HG02852 (cell line): ENCODE data around the gene ATXN1.
"Not testable (repeated sequence)": the region's sequence is repeated elsewhere in the genome, so short reads cannot be mapped to it uniquely, and the experiment has no call there.

Experiments used
- ATAC-seq: cut with Tn5 transposase; IDR thresholded peaks from one replicate; pipeline ENCODE4 v1.9.1; 2021; ENCODE audit warnings: mild to moderate bottlenecking, moderate library complexity; ENCODE audit not compliant: unreplicated experiment

The ATXN1 gene

DNA sequence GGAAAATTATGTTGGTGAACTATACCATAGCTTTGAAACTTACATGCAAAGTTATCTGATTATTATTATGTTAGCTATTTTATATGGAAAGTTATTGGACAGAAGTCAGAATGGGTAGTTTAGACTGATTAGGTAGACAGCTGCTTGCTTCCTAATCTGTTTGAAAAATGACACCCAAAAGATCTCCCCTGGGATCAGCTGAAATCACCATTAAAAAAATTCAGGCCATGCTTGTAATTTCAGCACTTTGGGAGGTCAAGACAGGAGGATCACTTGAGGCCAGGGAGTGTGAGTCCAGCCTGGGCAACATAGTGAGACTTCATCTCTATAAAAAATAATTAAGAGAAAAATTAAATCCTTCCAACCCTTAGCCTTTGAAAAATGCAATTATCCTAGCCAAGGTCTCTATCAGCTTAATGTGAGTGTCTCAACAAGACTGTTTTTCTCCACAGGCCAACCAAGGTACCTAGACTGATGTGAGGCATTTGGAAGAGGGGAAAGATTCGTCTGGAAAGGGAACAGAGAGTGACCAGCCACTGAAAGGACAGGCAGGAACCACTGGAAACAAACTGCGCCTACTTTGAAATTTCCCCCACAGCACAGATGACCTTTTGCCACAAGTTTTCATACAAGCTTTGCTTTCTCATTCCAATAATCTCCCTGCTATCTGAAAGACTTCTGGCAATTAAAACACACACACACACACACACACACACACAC, 290.6 kb downstream of the ATXN1 start:
- no peak for ATAC-seq

DNA sequence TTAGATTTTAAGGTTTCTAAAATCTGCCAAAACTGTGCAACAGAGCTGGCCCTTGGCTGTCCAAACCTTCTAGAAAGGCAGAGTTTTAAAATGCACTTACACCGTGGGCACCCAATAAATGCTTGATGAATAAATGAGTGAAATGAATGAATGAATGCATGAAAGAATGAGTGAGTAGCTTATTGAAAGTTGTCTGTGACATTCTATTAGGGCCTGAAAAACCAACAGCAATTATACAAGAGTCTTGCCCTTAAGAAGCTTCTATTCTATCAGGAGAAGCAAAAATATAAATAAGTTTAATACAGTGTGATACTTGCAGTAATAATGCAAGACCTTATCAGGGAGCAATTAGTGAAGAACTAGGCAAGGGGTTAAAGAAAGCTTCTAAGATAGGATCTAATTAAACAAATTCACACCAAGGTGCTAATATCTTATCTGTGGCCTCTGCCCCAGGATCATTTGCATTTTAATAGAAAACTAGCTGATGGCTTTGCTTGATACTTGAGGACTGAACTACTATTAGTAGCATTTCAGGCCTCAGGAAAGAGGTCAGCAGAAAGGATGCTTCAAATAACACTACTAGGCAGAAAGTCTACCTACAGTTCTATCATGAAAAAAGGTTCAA, 292.2 kb downstream of the ATXN1 start:
- no peak for ATAC-seq

DNA sequence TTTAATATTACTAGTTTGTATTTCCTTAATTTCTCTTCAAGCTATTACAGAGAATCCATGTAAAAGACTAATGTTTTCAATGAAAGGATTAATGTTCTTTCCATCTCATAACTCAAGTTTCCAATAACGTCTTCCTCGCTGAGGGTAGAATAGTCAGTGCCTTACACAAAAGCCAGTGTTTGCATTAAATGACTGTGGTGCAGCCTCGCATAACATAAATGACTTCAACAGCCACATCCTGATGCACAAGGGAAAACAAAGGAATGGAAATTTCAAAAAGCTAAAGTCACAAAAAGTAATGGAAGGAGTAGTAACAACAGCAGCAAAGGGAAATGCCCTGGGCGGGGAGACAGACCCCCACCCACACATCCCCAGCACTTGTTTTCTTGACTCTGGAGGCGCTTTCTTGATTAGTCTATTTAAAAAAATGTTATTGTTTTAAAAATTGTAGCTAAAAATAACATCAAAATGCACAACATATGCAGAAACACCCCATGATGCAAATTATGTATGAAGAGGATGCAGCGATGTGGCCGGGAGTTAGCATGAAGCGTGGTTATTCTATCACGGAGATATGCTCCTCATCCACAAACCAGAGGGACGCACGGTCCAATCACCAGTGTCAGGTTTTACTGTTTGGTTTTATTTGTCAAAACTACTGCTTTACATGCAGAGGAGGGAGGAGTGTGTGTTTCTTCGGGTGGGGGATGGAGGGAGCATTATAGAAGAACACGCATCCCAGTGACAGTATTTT, 294.3 kb downstream of the ATXN1 start:
- ATAC-seq, result no peak

DNA sequence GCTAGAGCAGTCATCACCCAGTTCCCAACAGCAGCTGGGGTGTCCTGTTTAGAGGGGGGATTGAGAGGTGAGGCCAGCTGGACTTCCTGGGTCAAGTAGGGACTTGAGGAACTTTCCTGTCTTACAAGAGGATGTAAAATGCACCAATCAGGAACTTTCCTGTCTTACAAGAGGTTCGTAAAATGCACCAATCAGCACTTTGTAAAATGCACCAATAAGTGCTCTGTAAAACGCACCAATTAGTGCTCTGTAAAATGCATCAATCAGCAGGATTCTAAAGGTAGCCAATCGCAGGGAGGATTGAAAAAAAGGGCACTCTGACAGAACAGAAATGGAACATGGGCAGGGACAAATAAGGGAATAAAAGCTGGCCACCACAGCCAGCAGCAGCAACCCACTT, 297.2 kb downstream of the ATXN1 start:
- ATAC-seq, result no peak

DNA sequence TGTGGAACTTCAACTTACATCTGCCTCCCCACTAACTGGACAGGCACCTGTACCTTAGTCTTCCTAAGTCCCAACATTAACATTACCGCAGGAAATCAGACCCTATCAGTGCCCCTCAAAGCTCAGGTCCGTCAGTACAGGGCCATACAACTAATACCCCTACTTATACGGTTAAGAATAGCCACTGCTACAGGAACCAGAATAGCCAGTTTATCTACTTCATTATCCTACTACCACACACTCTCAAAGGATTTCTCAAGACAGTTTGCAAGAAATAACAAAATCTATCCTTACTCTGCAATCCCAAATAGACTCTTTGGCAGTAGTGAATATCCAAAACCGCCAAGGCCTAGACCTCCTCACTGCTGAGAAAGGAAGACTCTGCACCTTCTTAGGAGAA, 298.0 kb downstream of the ATXN1 start:
- not testable (repeated sequence) for ATAC-seq

DNA sequence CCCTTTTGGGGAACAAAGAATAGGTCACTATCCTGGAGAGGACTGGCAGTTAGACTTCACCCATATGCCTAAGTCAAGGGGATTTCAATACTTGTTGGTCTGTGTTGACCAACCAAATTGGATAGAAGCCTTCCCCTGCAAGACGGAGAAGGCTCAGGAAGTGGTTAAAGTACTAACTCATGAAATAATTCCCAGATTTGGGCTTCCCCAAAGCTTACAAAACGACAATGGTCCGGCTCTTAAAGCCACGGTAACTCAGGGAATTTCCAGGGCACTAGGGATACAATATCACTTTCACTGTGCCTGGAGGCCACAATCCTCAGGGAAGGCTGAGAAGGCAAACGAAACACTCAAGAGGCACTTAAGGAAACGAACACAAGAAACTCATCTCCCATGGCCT, 299.8 kb downstream of the ATXN1 start:
- ATAC-seq, result no peak

DNA sequence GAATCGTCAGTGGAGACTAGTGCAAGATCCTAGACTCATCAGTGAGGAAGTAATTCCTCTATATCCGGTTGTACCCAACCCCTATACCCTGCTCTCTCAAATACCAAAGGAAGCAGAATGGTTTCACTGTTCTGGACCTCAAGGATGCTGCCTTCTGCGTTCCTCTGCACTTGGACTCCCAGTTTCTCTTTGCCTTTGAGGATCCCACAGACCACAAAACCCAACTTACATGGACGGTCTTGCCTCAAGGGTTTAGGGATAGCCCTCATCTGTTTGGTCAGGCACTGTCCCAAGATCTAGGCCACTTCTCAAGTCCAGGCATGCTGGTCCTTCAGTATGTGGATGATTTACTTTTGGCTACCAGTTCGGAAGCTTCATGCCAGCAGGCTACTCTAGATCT, 301.8 kb downstream of the ATXN1 start:
- not testable (repeated sequence) for ATAC-seq

DNA sequence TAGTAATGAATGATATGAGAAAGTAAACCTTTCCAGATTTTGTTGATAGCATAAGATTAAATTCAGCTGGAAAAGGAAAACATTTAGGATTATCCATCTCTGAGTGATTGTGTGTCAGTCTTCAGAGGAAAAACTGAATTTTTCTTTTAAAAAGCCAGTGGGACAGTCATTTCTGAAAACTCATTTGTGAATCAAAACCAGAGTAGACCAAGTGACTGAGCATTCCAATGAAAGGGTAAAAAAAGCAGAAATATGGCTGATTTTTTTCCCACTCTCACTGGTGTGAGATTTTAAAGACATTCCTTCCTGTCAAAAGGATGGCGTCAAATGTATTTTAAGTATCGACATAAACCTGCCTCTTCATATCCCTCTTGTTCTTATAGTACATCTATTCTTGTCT, 308.9 kb downstream of the ATXN1 start:
- no peak for ATAC-seq

DNA sequence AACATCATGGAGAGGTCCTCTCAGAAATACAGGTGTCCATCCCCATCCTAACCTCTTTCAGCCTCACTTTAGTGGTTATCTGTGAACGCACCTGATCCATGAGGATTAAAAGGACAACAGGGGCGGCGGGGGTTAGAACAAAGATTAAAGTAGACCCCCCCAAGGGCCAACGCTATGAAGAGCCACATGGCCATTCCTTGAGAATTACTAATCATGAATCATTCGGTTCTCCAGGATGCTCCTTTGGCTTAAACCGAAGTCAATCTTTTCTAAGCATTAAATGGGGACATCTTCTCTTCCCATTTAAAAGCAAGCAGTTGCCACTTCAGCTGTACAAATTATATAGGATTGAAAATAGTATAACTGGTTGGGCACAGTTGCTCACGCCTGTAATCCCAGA, 310.4 kb downstream of the ATXN1 start:
- ATAC-seq, result no peak

DNA sequence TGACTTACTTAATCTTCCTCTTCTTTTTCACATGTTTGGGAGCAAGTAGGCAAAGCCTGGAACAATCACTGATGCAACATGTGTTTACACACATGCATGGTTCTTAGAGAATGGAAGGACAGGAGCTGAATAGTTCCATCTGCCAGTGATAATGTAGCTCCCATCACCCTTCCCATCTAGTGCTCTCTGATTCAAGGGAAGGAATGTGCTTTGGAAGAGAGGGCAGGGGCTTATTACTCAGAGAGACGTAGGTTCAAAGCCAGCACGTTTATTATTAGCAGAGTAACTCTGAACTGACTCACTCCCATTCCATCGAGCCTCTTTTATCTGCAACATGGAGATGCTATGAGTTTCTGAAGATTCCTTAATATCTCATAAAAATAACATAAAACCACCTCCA, 311.0 kb downstream of the ATXN1 start:
- ATAC-seq, result no peak

DNA sequence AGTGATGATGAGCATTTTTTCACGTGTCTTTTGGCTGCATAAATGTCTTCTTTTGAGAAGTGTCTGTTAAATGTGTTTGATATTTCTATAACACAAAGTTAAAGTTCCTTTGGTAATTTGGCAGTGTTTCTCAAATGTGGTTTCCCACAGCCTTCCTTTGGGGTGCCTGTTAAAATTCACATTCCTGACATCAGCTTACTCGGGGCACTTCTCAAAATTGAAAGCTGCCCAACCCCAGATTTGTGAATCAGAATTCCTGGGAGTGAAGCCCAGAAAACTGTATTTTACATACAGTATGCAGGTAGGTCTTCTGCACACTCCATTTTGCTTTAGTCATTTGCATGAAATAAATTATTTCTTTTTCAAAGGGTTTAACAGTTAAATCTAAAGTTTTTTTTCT, 315.0 kb downstream of the ATXN1 start:
- ATAC-seq, result no peak

DNA sequence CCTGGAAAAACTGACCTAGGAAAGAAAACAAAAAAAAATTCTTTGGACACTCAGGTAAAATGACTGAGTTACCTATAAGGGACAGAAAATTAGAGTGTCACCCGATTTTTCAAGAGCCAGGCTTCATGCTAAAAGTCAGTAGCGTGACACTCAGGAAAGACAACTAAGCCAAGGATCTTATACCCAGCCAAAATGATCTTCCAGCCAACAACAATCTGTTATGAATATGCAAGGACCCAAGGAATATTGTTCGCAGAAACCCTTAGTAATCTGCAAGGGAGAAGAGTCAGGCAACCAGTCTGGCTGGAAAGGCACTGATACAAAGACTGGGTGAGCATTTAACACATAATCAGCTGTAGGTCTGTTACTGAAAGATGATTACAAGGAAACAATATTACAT, 319.2 kb downstream of the ATXN1 start:
- no peak for ATAC-seq

DNA sequence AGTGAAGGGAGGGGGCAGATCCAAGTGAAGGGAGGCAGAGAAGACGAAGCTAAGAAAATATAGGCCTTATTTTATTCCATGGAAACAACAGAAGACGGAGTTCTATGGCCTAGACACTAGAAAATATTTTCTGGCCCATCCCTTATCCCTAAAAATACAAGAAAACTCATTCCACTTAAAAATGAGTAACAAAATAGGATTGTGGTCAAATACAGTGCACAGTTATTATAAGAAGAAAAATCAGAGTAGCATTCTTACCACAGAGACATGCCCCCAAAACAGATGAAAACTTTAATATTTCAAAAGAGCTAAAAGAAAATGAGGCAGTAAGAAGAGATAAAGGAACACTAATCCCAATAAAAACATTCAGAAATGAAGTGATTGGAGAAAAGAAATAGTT, 320.0 kb downstream of the ATXN1 start:
- ATAC-seq, result no peak

DNA sequence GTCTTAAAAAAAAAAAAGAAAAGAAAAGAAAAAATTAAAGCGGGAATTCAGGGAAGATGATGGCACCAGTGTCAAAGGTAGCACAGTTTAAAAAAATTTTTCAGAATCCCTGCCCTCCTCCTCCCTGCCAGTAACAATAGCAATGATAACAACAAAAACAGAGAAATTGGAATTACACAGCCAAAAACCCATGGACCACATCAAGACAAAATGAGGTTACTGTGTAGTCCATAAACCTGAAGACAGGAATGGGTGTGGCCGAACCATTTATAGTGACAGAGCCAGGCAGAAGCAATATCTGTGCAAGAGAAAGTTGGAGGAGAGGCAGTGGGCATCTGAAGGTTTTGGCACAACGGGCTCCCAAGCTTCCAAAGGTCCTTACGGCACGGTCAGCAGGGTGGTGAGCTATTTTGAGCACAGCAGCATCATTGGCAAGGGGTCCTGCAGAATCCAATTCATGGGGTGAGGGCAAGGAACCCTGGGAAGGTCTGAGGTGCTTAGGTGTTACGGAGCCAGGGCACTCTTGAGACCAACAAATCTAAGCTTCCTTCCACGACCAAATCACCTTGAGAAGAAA, 320.5 kb downstream of the ATXN1 start:
- no peak for ATAC-seq

DNA sequence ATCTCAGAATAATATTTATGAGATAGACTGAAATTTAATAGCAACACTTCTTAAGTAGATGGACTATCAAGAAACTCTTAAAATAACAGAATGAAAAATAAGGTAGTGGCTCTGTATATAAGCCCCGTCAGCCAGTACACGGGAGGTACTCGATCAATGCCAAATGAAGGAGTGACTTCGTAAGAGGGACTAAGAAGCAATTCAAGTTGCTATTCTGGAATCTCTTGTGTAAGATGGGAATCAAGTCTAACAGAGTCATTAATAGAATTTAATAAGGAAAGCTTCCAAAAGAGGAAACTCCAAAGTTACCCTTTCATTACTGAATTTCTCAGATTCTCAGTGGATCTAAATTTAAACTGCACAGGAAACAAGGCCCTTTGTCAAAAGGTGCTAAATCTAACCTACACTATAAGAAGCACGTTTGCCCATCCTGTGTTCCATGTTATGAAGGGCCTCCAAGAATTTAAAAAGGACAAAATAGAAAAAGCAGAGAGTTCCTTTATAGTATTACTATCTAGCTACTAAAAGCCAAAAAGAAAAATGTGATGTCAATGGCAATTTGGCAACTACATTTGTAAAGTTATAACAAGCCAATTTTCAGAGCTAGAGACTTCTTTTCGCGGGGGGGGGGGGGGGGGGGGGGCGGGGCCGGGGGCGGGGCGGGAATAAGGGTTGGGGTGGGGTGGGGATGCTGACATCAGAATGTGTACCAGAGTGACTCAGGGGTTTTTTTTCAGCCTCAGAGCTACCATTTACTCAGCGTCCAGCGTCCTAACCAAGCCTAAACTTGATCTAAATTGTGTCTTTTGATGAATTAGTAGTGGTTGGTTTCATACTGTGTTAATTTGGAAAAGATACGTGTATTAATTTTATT, 322.3 kb downstream of the ATXN1 start:
- no peak for ATAC-seq

DNA sequence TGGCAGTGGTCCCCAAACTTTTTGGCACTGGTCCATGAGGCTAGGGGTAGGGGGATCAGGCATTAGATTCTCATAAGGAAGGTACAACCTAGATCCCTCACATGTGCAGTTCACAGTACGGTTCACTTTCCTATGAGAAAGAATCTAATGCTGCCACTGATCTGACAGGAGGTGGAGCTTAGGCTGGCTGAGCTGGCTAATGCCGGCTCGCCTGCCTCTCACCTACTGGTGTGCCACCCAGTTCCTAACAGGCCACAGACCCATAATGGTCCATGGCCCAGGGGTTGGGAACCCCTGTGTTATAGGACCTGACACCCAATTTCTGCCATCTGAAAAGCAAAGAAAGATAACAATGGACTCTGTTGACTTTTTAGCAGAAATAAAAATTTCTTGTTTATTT, 323.3 kb downstream of the ATXN1 start:
- ATAC-seq, result no peak

DNA sequence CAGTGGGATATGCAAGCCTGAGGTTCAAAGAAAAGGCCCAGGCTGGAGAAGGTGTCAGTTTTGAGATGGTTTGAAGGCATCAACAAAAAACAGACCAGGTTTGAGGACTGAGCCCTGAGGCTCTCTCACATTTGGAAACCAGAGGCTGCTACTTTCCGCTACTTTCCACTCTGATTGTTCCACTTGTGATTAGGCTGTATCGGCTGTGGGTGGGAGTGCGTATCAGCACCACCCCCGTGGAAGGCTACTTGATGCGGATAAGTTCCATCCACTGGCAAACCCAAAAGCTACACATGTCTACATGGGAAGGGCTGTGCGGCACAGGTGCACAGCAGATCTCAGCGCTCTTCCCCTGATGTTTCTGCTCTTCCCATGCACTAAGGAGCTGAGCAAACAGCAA, 324.2 kb downstream of the ATXN1 start:
- no peak for ATAC-seq

DNA sequence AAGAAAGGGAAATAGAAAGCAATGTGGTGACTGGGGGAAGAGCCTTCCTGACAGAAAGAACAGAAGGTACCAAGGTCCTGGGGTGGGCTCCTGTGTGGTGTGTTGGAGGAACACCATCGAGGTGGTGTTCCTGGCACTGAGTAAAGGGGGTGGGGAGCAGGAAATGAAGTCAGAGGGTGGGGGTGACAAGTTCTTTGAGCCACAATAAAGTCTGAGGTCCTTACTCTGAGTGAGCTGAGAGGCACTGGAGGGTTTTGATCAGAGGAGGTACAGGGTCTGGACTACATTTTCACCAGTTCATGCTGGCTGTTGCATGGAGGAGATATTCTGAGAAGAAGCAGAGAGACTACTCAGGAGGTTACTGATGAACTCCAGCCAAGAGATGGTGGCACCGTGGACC, 324.7 kb downstream of the ATXN1 start:
- ATAC-seq, result no peak

DNA sequence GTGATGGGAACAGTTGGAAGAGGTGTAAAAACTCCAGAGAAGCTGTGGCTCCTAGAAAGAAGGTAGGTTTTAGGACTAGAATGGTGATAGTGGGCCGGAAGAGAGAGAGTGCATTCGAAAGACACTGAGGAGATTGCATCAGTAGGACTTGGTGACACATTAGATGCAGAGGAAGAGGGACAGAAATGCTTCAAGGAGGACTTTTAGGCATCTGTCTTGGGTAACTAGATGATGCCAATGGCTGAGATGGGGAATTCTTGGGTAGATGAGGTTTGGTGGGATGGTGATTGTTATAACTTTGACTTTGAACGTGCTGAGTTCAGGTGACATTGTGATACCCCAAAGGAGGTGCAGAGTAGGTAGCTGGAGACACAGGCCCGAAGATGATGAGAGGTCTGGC, 326.4 kb downstream of the ATXN1 start:
- ATAC-seq, result no peak

DNA sequence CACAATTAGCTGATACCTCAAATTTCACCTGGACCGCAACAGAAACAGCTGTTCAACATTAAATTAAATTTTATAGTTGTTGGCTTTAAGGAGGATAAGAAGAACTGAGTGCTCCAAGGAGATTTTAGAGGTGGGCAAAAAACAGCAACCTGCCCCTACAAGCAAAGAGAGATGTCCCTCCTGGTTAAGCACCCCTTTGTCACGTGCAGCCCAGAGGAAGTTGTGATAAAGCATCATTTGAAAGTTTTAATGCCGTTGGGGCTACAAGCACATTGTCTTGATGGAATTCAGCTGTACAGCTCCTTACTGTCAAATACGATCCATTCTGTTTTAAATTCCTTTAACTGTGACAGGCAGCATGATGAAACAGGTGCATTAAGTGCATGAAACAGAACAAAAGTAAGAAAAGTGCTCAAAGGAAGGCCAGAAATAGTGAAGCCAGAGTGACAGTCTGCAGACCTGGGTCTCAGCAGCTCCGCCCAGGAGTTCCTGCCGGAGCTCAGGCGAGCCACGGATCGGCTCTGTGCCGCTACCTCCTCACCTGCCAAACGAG, 327.8 kb downstream of the ATXN1 start:
- ATAC-seq, result no peak
